SU-DHL-6 (cell line): Measurements from ENCODE around the gene NAA15.

Experiments used
- H2AFZ ChIP-seq: fragments of 200-600 bp; sonication (generic); 2 replicates; pipeline ENCODE4 v1.6.1; 2014; ENCODE audit warnings: low read depth, mild to moderate bottlenecking, moderate library complexity, mixed read lengths, antibody characterized with exemption, low read length; ENCODE audit not compliant: severe bottlenecking
- H3F3A ChIP-seq: fragments of 200-600 bp; shearing (Covaris generic); 2 replicates; pipeline ENCODE4 v1.6.0; 2016; ENCODE audit warnings: antibody characterized with exemption, mild to moderate bottlenecking; ENCODE audit not compliant: insufficient read depth
- H3K27ac ChIP-seq: fragments of 200-600 bp; sonication (generic); 2 replicates; pipeline ENCODE4 v1.5.1; 2016; ENCODE audit warnings: low read depth, mild to moderate bottlenecking, low read length, moderate library complexity, mixed read lengths
- H3K27me3 ChIP-seq: fragments of 200-600 bp; sonication (generic), shearing (Covaris generic); 2 replicates; pipeline ENCODE4 v1.6.0; 2014; ENCODE audit warnings: mild to moderate bottlenecking, low read length
- H3K36me3 ChIP-seq: fragments of 200-600 bp; sonication (generic); 2 replicates; pipeline ENCODE4 v1.6.1; 2014; ENCODE audit warnings: mild to moderate bottlenecking, low read length, mixed read lengths
- H3K4me2 ChIP-seq: fragments of 300-600, 200-600 bp; shearing (Covaris generic), sonication (generic); 2 replicates; pipeline ENCODE4 v1.6.0; 2014; ENCODE audit warnings: low read length, low read depth, mild to moderate bottlenecking; ENCODE audit not compliant: poor library complexity, severe bottlenecking
- H3K4me3 ChIP-seq: fragments of 200-600 bp; sonication (generic); 2 replicates; pipeline ENCODE4 v1.5.1; 2014; ENCODE audit warnings: antibody characterized with exemption, low read length, mild to moderate bottlenecking, mixed read lengths; ENCODE audit not compliant: insufficient read depth, poor library complexity, severe bottlenecking
- H3K79me2 ChIP-seq: fragments of 200-600 bp; sonication (generic); 2 replicates; pipeline ENCODE4 v1.6.1; 2014; ENCODE audit warnings: mild to moderate bottlenecking, low read length, moderate library complexity; ENCODE audit not compliant: insufficient read depth
- H3K9ac ChIP-seq: fragments of 200-600 bp; sonication (generic); 2 replicates; pipeline ENCODE4 v1.7.0; 2014; ENCODE audit warnings: mild to moderate bottlenecking, low read length
- H3K9me2 ChIP-seq: fragments of 200-600 bp; sonication (generic); replicated peaks from 2 replicates; pipeline ENCODE4 v1.6.1; 2014; ENCODE audit warnings: low read length; ENCODE audit not compliant: insufficient read depth
- H3K9me3 ChIP-seq: fragments of 200-600 bp; sonication (generic); 2 replicates; pipeline ENCODE4 v1.6.1; 2014; ENCODE audit warnings: low read length, mixed read lengths; ENCODE audit not compliant: insufficient read depth
- H4K20me1 ChIP-seq: fragments of 200-600 bp; sonication (generic); 2 replicates; pipeline ENCODE4 v1.6.1; 2014; ENCODE audit warnings: low read depth, mild to moderate bottlenecking, antibody characterized with exemption, low read length, moderate library complexity, mixed read lengths
- CTCF ChIP-seq: fragments of 200-600 bp; sonication (generic); IDR thresholded peaks from one replicate; pipeline ENCODE4 v1.5.1; 2017; ENCODE audit warnings: antibody characterized with exemption, mild to moderate bottlenecking, low read length, moderate library complexity; ENCODE audit not compliant: insufficient read depth, poor library complexity, severe bottlenecking
- EZH2phosphoT487 ChIP-seq: fragments of 200-600 bp; sonication (generic), shearing (Covaris generic); conservative IDR thresholded peaks from 2 replicates; pipeline ENCODE4 v1.6.1; 2018; ENCODE audit warnings: mild to moderate bottlenecking, antibody characterized with exemption, low read length, moderate library complexity, mixed read lengths

NAA15 gene

GRCh38 chr4:139469216-139469615, 167.9 kb downstream of the NAA15 start:
- Histone ChIP-seq H3K79me2 (peaks cover 36% of the 10 kb centered on the region; the same call in 1 of the 2 replicates), H3K36me3 (peaks cover 3% of the 10 kb centered on the region; the same call in 1 of the 2 replicates), H4K20me1 (no peaks in the 10 kb centered on the region), H3K27ac (no peak overlapping the region), H3K27me3 (no peaks in the 10 kb centered on the region), H3F3A (no peaks in the 10 kb centered on the region), H3K4me3 (no peak overlapping the region), H2AFZ (no peak overlapping the region), H3K9me2 (no peaks in the 10 kb centered on the region), H3K9me3 (no peaks in the 10 kb centered on the region), H3K9ac (no peak overlapping the region), H3K4me2 (no peak overlapping the region)
- TF ChIP-seq EZH2phosphoT487 = no peak
- no peak for TF ChIP-seq CTCF
